ENCODE results near the gene CIAO2B.

Gene CIAO2B

DNA sequence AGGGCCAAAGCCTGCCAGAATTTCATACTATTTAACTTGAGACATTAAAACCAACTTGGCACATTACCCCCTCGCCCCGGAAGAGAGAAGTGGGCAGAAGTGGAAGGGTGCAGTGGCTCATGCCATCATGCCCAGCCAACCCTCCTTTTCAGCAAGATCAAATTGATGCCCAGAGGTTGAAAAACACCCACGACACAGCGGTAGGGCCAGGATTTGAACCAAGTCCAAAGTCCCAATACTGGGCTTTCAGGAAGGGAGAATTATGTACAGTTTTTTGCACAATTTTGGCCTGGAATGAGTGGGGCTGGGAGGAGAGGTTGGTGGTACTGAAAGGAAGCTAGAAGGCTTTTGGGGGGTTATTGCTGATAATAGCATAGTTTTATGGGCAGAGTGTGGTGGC is 42.8 kb downstream of the CIAO2B start:
- TF ChIP-seq CTCF (IDR thresholded peaks at IDR 0.05; ENCODE audit: insufficient read depth, low read depth, low read length, missing control alignments) = no peak
- DNase-seq (ENCODE audit: low read depth) = no peak
- no peak overlapping the region for H3K4me3 ChIP-seq (ENCODE audit: low read length)

DNA sequence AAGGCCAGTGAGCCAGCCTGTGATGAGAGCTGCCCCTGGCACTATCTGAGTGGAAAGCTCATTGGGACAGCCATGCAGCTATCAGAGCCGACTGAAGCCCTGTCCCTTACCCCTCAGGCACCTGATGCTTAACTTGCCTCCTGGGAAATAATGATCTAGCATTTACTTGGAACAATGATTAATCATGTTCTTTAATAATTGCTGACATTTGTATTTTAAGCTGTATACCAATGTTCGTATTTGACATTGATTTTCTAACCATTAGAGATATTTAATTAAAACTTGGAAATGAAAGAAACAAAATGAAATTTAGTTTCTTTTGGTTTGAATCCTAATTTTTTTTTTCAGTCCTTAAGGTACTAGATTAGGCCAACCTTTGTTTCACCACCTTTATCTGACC is 43.4 kb downstream of the CIAO2B start:
- DNase-seq (ENCODE audit: low read depth) = no peak
- no peak overlapping the region for H3K4me3 ChIP-seq (ENCODE audit: low read length)
- TF ChIP-seq CTCF (IDR thresholded peaks at IDR 0.05; ENCODE audit: insufficient read depth, low read depth, low read length, missing control alignments) = no peak

- DNase-seq (ENCODE audit: low read depth) = peak; percentile 27
- no peak for TF ChIP-seq CTCF (IDR thresholded peaks at IDR 0.05; ENCODE audit: insufficient read depth, low read depth, low read length, missing control alignments)
- H3K4me3 ChIP-seq (ENCODE audit: low read length) = no peak overlapping the region
These were observed 44.6 kb downstream of the CIAO2B start for GRCh38 chr16:66889622-66890021.

- TF ChIP-seq CTCF (IDR thresholded peaks at IDR 0.05; ENCODE audit: insufficient read depth, low read depth, low read length, missing control alignments) = no peak
- DNase-seq (ENCODE audit: low read depth) = no peak
These were observed 45.3 kb downstream of the CIAO2B start for GRCh38 chr16:66888647-66889615.

DNA sequence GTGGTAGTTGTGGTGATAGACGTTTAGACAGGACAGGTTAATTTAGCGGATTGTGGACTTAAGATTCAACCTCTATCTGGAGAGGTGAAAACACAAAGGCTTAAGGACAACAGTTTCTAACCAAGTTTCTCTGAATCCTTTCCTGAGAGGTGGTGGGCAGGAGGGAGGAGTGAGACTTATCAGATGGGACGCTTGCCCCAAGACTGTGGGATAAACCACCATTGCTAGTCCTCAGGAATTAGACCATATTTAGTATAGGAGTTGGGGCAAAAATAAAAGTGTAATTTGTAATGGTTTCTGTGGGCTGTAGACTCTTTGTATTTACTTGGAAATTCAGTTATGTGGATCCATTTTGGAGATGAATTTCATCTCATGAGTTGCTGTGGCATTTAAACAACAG is 47.3 kb downstream of the CIAO2B start:
- no peak overlapping the region for H3K4me3 ChIP-seq (ENCODE audit: low read length)
- TF ChIP-seq CTCF (IDR thresholded peaks at IDR 0.05; ENCODE audit: insufficient read depth, low read depth, low read length, missing control alignments) = no peak

More at GRCh38 chr16:66888647-66889615, 45.3 kb downstream of the CIAO2B start:
- no peak overlapping the region for H3K4me3 ChIP-seq (ENCODE audit: low read length)

DNA sequence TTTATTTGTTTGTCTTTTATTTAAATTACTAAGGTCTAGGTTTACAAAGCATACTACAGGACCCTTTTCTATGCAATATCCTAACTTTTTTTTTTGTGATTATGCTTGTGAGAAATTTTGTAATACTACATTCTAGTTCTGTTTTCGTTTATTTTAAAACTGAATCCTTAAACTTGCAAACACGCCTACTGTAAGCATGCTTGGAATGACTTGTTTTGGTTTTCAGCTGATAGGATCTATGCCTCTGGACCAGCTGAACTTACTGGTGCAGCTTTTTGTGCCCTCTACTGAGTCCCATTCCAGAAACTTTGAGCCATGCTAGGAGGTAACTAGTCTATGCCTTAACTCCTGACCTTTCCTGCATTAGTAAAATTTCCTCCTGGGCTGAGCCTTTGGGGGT is 47.9 kb downstream of the CIAO2B start:
- no peak overlapping the region for H3K4me3 ChIP-seq (ENCODE audit: low read length)
- DNase-seq (ENCODE audit: low read depth) = no peak
- no peak for TF ChIP-seq CTCF (IDR thresholded peaks at IDR 0.05; ENCODE audit: insufficient read depth, low read depth, low read length, missing control alignments)

More for the DNA sequence above, 47.3 kb downstream of the CIAO2B start:
- no peak for DNase-seq (ENCODE audit: low read depth)

Measured in epithelial cell of esophagus (primary cell).